ENCODE data around the gene MBP. TPM values are rescaled to one million over a fixed set of nuclear protein-coding genes. Genes with fewer than 3 reads are reported as not detected.

The MBP gene
- total RNA-seq, 2 donors from 2014 or later = 41.7 to 42.2 TPM

GRCh38 chr18:76938619-76939018 lies 194.0 kb downstream of the MBP start:
- no peaks in the 10 kb centered on the region for H3K27me3 ChIP-seq (replicated peaks; ENCODE audit: insufficient read depth)
- H3K4me1 ChIP-seq (ENCODE audit: control insufficient read depth in 1 of 2, low read depth in 2 of 2) = no peaks in the 10 kb centered on the region
- TF ChIP-seq CTCF (IDR thresholded peaks at IDR 0.05) = no peak
- H3K27ac ChIP-seq = no peak overlapping the region
- H3K4me3 ChIP-seq = no peak overlapping the region
- peaks cover 23% of the 10 kb centered on the region for H3K36me3 ChIP-seq
- DNase-seq (ENCODE audit: low spot score) = no peak
- no peaks in the 10 kb centered on the region for H3K9me3 ChIP-seq
- ATAC-seq (ENCODE audit: insufficient number of reproducible peaks, low FRiP score, low read depth) = no peak

- H3K27ac ChIP-seq = no peak overlapping the region
- H3K4me1 ChIP-seq (ENCODE audit: control insufficient read depth in 1 of 2, low read depth in 2 of 2) = no peaks in the 10 kb centered on the region
- no peaks in the 10 kb centered on the region for H3K9me3 ChIP-seq
- H3K27me3 ChIP-seq (replicated peaks; ENCODE audit: insufficient read depth) = no peaks in the 10 kb centered on the region
- DNase-seq (ENCODE audit: low spot score) (no peak), ATAC-seq (ENCODE audit: insufficient number of reproducible peaks, low FRiP score, low read depth) (no peak)
- H3K4me3 ChIP-seq = no peak overlapping the region
- TF ChIP-seq CTCF (IDR thresholded peaks at IDR 0.05) = no peak
- H3K36me3 ChIP-seq = peaks cover 23% of the 10 kb centered on the region
Observed at GRCh38 chr18:76937597-76937996, 195.0 kb downstream of the MBP start.

- TF ChIP-seq CTCF (IDR thresholded peaks at IDR 0.05) = no peak
- Histone ChIP-seq H3K4me1 (ENCODE audit: control insufficient read depth in 1 of 2, low read depth in 2 of 2) (no peaks in the 10 kb centered on the region), H3K27me3 (replicated peaks; ENCODE audit: insufficient read depth) (no peaks in the 10 kb centered on the region), H3K4me3 (no peak overlapping the region), H3K36me3 (peaks cover 23% of the 10 kb centered on the region), H3K27ac (no peak overlapping the region), H3K9me3 (no peaks in the 10 kb centered on the region)
- ATAC-seq (ENCODE audit: insufficient number of reproducible peaks, low FRiP score, low read depth) (no peak), DNase-seq (ENCODE audit: low spot score) (no peak)
Observed at GRCh38 chr18:76936877-76937276, 195.7 kb downstream of the MBP start.

- H3K27ac ChIP-seq = no peak overlapping the region
- no peaks in the 10 kb centered on the region for H3K9me3 ChIP-seq
- H3K27me3 ChIP-seq (replicated peaks; ENCODE audit: insufficient read depth) = no peaks in the 10 kb centered on the region
- H3K36me3 ChIP-seq = peaks cover 23% of the 10 kb centered on the region
- no peak for ATAC-seq (ENCODE audit: insufficient number of reproducible peaks, low FRiP score, low read depth)
- H3K4me3 ChIP-seq = no peak overlapping the region
- no peak for TF ChIP-seq CTCF (IDR thresholded peaks at IDR 0.05)
- DNase-seq (ENCODE audit: low spot score) = no peak
- H3K4me1 ChIP-seq (ENCODE audit: control insufficient read depth in 1 of 2, low read depth in 2 of 2) = no peaks in the 10 kb centered on the region
Observed at GRCh38 chr18:76935722-76936337, 196.8 kb downstream of the MBP start.

GRCh38 chr18:76932026-76932819 lies 200.4 kb downstream of the MBP start:
- Histone ChIP-seq H3K4me1 (ENCODE audit: control insufficient read depth in 1 of 2, low read depth in 2 of 2) (no peaks in the 10 kb centered on the region), H3K9me3 (no peaks in the 10 kb centered on the region), H3K36me3 (peaks cover 11% of the 10 kb centered on the region), H3K27ac (no peak overlapping the region), H3K4me3 (no peak overlapping the region), H3K27me3 (replicated peaks; ENCODE audit: insufficient read depth) (no peaks in the 10 kb centered on the region)
- ATAC-seq (ENCODE audit: insufficient number of reproducible peaks, low FRiP score, low read depth) (no peak), DNase-seq (ENCODE audit: low spot score) (no peak)
- no peak for TF ChIP-seq CTCF (IDR thresholded peaks at IDR 0.05)

Measured in thoracic aorta (tissue), 2 donors.